ENCODE data around the gene PURA.

- no peak for TF ChIP-seq CTCF (IDR thresholded peaks at IDR 0.05)
- TF ChIP-seq POLR2AphosphoS5 (IDR thresholded peaks at IDR 0.05), result no peak
- no peak for TF ChIP-seq POLR2A (IDR thresholded peaks at IDR 0.05)
- no peak for TF ChIP-seq EP300 (IDR thresholded peaks at IDR 0.05)
Observed at GRCh38 chr5:140109018-140109758, 4.7 kb upstream of the PURA start.

Measured in suprapubic skin (tissue), 4 donors.